K562 (cell line): ENCODE results near the gene JSRP1. TPM values are rescaled to one million over a fixed set of nuclear protein-coding genes. Genes with fewer than 3 reads are reported as not detected.
A peak's percentile ranks its signal among the peaks of the same experiment; 100 is the strongest.

Experiments used
- CBFA2T3 ChIP-seq: fragments of 450-650 bp; IDR thresholded peaks from 2 replicates; pipeline ENCODE4 v1.6.1; 2017
- CBX8 ChIP-seq: fragments of 200-600 bp; sonication (generic); IDR thresholded peaks from 2 replicates; pipeline ENCODE4 v1.6.1; 2012; ENCODE audit warnings: borderline replicate concordance, mixed run types, low read depth, mild to moderate bottlenecking, moderate library complexity, mixed read lengths, low read length, control low read depth, inconsistent platforms; ENCODE audit not compliant: poor library complexity, severe bottlenecking; ENCODE audit errors: extremely low read depth
- CHD4 ChIP-seq: fragments of 200-600 bp; sonication (generic); IDR thresholded peaks from 3 replicates; pipeline ENCODE4 v1.6.1; 2012; ENCODE audit warnings: low read depth, mild to moderate bottlenecking, mixed read lengths, low read length, inconsistent platforms; ENCODE audit not compliant: insufficient read depth, insufficient replicate concordance, poor library complexity, severe bottlenecking
- FOXP4 ChIP-seq: sonication (generic); formaldehyde crosslinking; IDR thresholded peaks from 2 replicates; pipeline ENCODE4 v1.8.0; 2022; ENCODE audit warnings: mild to moderate bottlenecking, missing genetic modification reagents, borderline replicate concordance
- MCM7 ChIP-seq, 2 experiments: fragments of 450-650 bp; IDR thresholded peaks; 2 replicates each; pipeline ENCODE4 v1.6.1; 2016 to 2018
- NCOA2 ChIP-seq, 2 experiments: fragments of 450-650 bp; IDR thresholded peaks; 2 replicates each; pipeline ENCODE4 v1.6.1; 2018; ENCODE audit warnings: mild to moderate bottlenecking in 2 of 2, moderate library complexity in 1 of 2; ENCODE audit not compliant: partially characterized antibody in 2 of 2
- RREB1 ChIP-seq: fragments of 250-450 bp; sonication (Bioruptor Pico); IDR thresholded peaks from 2 replicates; pipeline ENCODE4 v1.4.0; 2020
- SAFB ChIP-seq: fragments of 200-400 bp; formaldehyde crosslinking; IDR thresholded peaks from 2 replicates; pipeline ENCODE4 v1.6.1; 2017; ENCODE audit warnings: low read depth, low read length, borderline replicate concordance
- SLC30A9 ChIP-seq: fragments of 250-450 bp; sonication (Bioruptor Pico); IDR thresholded peaks from 2 replicates; pipeline ENCODE4 v1.8.0; 2022; ENCODE audit warnings: mild to moderate bottlenecking, moderate library complexity
- SNAPC5 ChIP-seq: fragments of 250-450 bp; sonication (Bioruptor Pico); IDR thresholded peaks from 2 replicates; pipeline ENCODE4 v1.8.0; 2021; ENCODE audit warnings: moderate library complexity, mild to moderate bottlenecking, inconsistent platforms
- SUPT5H ChIP-seq: fragments of 450-650 bp; IDR thresholded peaks from 2 replicates; pipeline ENCODE4 v1.6.1; 2016
- ZNF232 ChIP-seq: sonication (generic); formaldehyde crosslinking; IDR thresholded peaks from 2 replicates; pipeline ENCODE4 v1.8.0; 2022; ENCODE audit warnings: mild to moderate bottlenecking, missing genetic modification reagents
- polyA plus RNA-seq, 8 experiments: library from polyadenylated mRNA; depleted of rRNA in 4 of 8; stranded (reverse) in 5 of 8; unstranded in 3 of 8; fragments of >200 nt; fragmentation: Nextera tagmentation in 2 of 8; fragmentation: Illumina TruSeq in 1 of 8; extraction: Ambion mirVana in 2 of 8; extraction: Trizol in 1 of 8; gene quantifications; 2 replicates each; pipeline versions ENCODE4 v1.2.1 to v1.2.3, GENCODE V29; 2011 to 2014; ENCODE audit warnings: inconsistent platforms in 1 of 8, missing spikeins in 1 of 8
- total RNA-seq, 7 experiments: library from RNA; depleted of rRNA in 6 of 7; stranded (reverse); fragments of >200 nt in 6 of 7; fragmentation: Illumina TruSeq in 2 of 7; extraction: Trizol in 2 of 7; gene quantifications; 2 replicates each; pipeline versions ENCODE4 v1.2.1 to v1.2.3, GENCODE V29; 2011 to 2021; ENCODE audit warnings: low replicate concordance in 1 of 7

Gene JSRP1
- total and polyA plus RNA-seq, 9 of the 15 experiments (the other 6 are each of a cell fraction or from before 2014, with no cell fraction given): 0.08 to 1.2 (median 0.51) TPM; not detected in 4

- no peak for TF ChIP-seq SNAPC5 (CRISPR knock-in tag)
- TF ChIP-seq SLC30A9 (CRISPR knock-in tag): no peak
- TF ChIP-seq CBFA2T3: no peak
- TF ChIP-seq RREB1 (CRISPR knock-in tag): peak; percentile 52
- TF ChIP-seq CHD4: no peak
- TF ChIP-seq SUPT5H: peak; percentile 86
- peak; percentile 58; the same call in 1 of the 2 replicates for TF ChIP-seq FOXP4 (CRISPR knock-in tag)
- TF ChIP-seq MCM7 (IDR thresholded peaks at IDR 0.05): no peak
- TF ChIP-seq CBX8: no peak
- no peak for TF ChIP-seq ZNF232 (CRISPR knock-in tag)
- no peak for TF ChIP-seq SAFB
- no peak for TF ChIP-seq NCOA2 (IDR thresholded peaks at IDR 0.05; ENCODE audit: partially characterized antibody in 2 of 2)
Observed at GRCh38 chr19:2236314-2237050, 19.7 kb downstream of the JSRP1 start, which contains the start of the genes PLEKHJ1 and SF3A2 (continued).
